Endothelial cell (in vitro differentiated cells): ENCODE data around the gene TAF11L10. TPM values are rescaled to one million over a fixed set of nuclear protein-coding genes. Genes with fewer than 3 reads are reported as not detected.

Experiments
- total RNA-seq: library from RNA; stranded (reverse); fragmentation: NEBNext Ultra II Directional; extraction: Animal tissue kit (Norgen Biotek cat#: 25700); gene quantifications from one replicate; pipeline ENCODE4 v1.2.1, GENCODE V29; 2021; ENCODE audit not compliant: unreplicated experiment

Gene TAF11L10
- total RNA-seq, 1 donor from 2014 or later: not detected

Other genes starting within 250 kb of the TAF11L10 start
- not detected for gene TAF11L2, start 99.6 kb downstream of the TAF11L10 start, total RNA-seq
- gene TAF11L3, start 79.5 kb downstream of the TAF11L10 start, total RNA-seq: not detected
- not detected for gene TAF11L4, start 76.0 kb downstream of the TAF11L10 start, total RNA-seq
- not detected for gene TAF11L5, start 72.6 kb downstream of the TAF11L10 start, total RNA-seq
- gene TAF11L6, start 69.2 kb downstream of the TAF11L10 start, total RNA-seq: not detected
- not detected for gene TAF11L7, start 12.1 kb downstream of the TAF11L10 start, total RNA-seq
- not detected for gene TAF11L8, start 6.9 kb downstream of the TAF11L10 start, total RNA-seq
- not detected for gene TAF11L9, start 3.4 kb downstream of the TAF11L10 start, total RNA-seq
- gene TAF11L11, start 6.4 kb upstream of the TAF11L10 start, total RNA-seq: not detected
- not detected for gene TAF11L12, start 12.6 kb upstream of the TAF11L10 start, total RNA-seq
- gene TAF11L13, start 34.3 kb upstream of the TAF11L10 start, total RNA-seq: not detected
- not detected for gene TAF11L14, start 36.6 kb upstream of the TAF11L10 start, total RNA-seq